GM12892 (cell line): ENCODE results near the gene XIRP1.

Source experiments
- POLR2A ChIP-seq: IDR thresholded peaks from 2 replicates; pipeline ENCODE4 v1.6.1; 2011; ENCODE audit warnings: low read depth, low read length, control low read depth
- POLR2AphosphoS5 ChIP-seq: IDR thresholded peaks from 2 replicates; pipeline ENCODE4 v1.6.1; 2011; ENCODE audit warnings: low read depth, low read length, control low read depth
- TAF1 ChIP-seq: IDR thresholded peaks from 2 replicates; pipeline ENCODE4 v1.6.1; 2011; ENCODE audit warnings: low read depth, mild to moderate bottlenecking, control low read depth, low read length, borderline replicate concordance

DNA sequence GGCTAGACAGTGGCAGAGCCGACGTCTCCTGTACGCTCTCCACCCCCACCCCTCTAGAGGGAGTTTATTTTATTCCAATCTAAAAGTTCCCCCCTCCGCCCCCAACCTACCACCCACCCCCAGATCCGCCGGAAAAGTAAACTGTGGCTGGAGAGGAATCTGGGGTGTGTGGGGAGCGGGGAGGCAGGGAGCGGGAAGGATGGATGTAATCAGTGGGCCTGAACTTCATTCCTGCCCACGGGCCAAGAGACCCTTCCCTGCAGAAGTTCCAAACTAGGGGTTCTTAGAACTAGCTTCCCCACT is 38.5 kb downstream of the XIRP1 start:
- no peak for TF ChIP-seq TAF1
- no peak for TF ChIP-seq POLR2AphosphoS5
- no peak for TF ChIP-seq POLR2A
